MCF 10A (cell line): ENCODE results near the gene FOXO6. TPM values are rescaled to one million over a fixed set of nuclear protein-coding genes. Genes with fewer than 3 reads are reported as not detected.

Experiments
- BruUV-seq: library from RNA; stranded (reverse); fragments of 400-500 nt; replicated peaks from 2 replicates; lab custom pipeline; 2021; lab: Mats Ljungman, UMichigan
- CTCF ChIA-PET: fragments of 300-600 bp; sonication (Branson Sonifier 250); formaldehyde crosslinking; extraction: SDS; loops from one replicate; lab custom pipeline; 2021; ENCODE audit warnings: antibody characterized with exemption, inconsistent platforms; lab: Yijun Ruan, JAX
- POLR2A ChIA-PET: fragments of 300-600, 350-650 bp; sonication (Branson Sonifier 250); formaldehyde crosslinking; extraction: SDS; loops from one replicate; lab custom pipeline; 2020; ENCODE audit warnings: antibody characterized with exemption, inconsistent platforms; lab: Yijun Ruan, JAX
- DNase-seq: peaks from one replicate; pipeline ENCODE4 v3.0.0-alpha.2; 2018; ENCODE audit not compliant: unreplicated experiment
- H3K27ac Mint-ChIP-seq: one replicate; pipeline ENCODE4 v1.8.0; 2022; ENCODE audit warnings: mild to moderate bottlenecking, low read depth, mixed read lengths; ENCODE audit not compliant: unreplicated experiment
- H3K27me3 Mint-ChIP-seq: one replicate; pipeline ENCODE4 v1.8.0; 2022; ENCODE audit warnings: mixed read lengths; ENCODE audit not compliant: insufficient read depth, unreplicated experiment
- H3K36me3 Mint-ChIP-seq: one replicate; pipeline ENCODE4 v1.8.0; 2022; ENCODE audit warnings: mild to moderate bottlenecking, moderate library complexity, mixed read lengths; ENCODE audit not compliant: insufficient read depth, unreplicated experiment
- H3K4me1 Mint-ChIP-seq: one replicate; pipeline ENCODE4 v1.8.0; 2022; ENCODE audit warnings: mixed read lengths; ENCODE audit not compliant: insufficient read depth, unreplicated experiment
- H3K4me3 Mint-ChIP-seq: one replicate; pipeline ENCODE4 v1.8.0; 2022; ENCODE audit warnings: mild to moderate bottlenecking, moderate library complexity, mixed read lengths; ENCODE audit not compliant: unreplicated experiment
- H3K9me3 Mint-ChIP-seq: one replicate; pipeline ENCODE4 v1.8.0; 2022; ENCODE audit warnings: mixed read lengths; ENCODE audit not compliant: unreplicated experiment
- CTCF ChIP-seq: fragments of 200-600 bp; IDR thresholded peaks from one replicate; pipeline ENCODE4 v1.8.0; 2022; ENCODE audit warnings: antibody characterized with exemption, mild to moderate bottlenecking; ENCODE audit not compliant: unreplicated experiment
- intact Hi-C: fragments of 100-400 bp; cut with micrococcal nuclease; formaldehyde crosslinking; loops from 2 replicates; pipeline ENCODE4 v1.14.1; 2022
- total RNA-seq: library from RNA; stranded (reverse); gene quantifications from 2 replicates; pipeline ENCODE4 v1.2.3, GENCODE V29; 2022

The FOXO6 gene
- total RNA-seq, 1 experiment from 2014 or later, result 0.28 TPM

GRCh38 chr1:41333146-41333784, 28.0 kb upstream of the FOXO6 start:
- H3K36me3 Mint-ChIP-seq, result no peaks in the 10 kb centered on the region
- H3K4me1 Mint-ChIP-seq, result peaks cover 4% of the 10 kb centered on the region
- intact Hi-C loops, result no loop called here
- DNase-seq, result peak; percentile 24
- H3K4me3 Mint-ChIP-seq, result no peak overlapping the region
- H3K27me3 Mint-ChIP-seq, result no peaks in the 10 kb centered on the region
- no TSS peak for BruUV-seq
- peaks cover 16% of the 10 kb centered on the region for H3K9me3 Mint-ChIP-seq
- no peak for TF ChIP-seq CTCF
- POLR2A ChIA-PET, result no interaction called here
- CTCF ChIA-PET, result no interaction called here
- H3K27ac Mint-ChIP-seq, result no peak overlapping the region

- Mint-ChIP-seq H3K27ac (no peak overlapping the region), H3K36me3 (no peaks in the 10 kb centered on the region), H3K9me3 (peaks cover 10% of the 10 kb centered on the region), H3K27me3 (no peaks in the 10 kb centered on the region), H3K4me1 (peaks cover 6% of the 10 kb centered on the region), H3K4me3 (no peak overlapping the region)
- POLR2A ChIA-PET, result interaction anchor here (0.6 kb wide), 1 partner anchor 151 kb away, joined by 4 read pairs; no protein-coding TSS in a partner anchor
- intact Hi-C loops, result no loop called here
- TF ChIP-seq CTCF, result no peak
- CTCF ChIA-PET, result no interaction called here
- no TSS peak for BruUV-seq
- DNase-seq, result no peak
Observed at GRCh38 chr1:41338820-41339219, 22.4 kb upstream of the FOXO6 start.

GRCh38 chr1:41340655-41341364, 20.4 kb upstream of the FOXO6 start:
- Mint-ChIP-seq H3K27ac (no peak overlapping the region), H3K4me3 (no peak overlapping the region), H3K9me3 (no peaks in the 10 kb centered on the region), H3K4me1 (peaks cover 6% of the 10 kb centered on the region), H3K27me3 (no peaks in the 10 kb centered on the region), H3K36me3 (no peaks in the 10 kb centered on the region)
- BruUV-seq, result no TSS peak
- no peak for DNase-seq
- intact Hi-C loops, result no loop called here
- CTCF ChIA-PET, result interaction anchor here (0.6 to 3.3 kb wide), 9 partner anchors 9 to 710 kb away, joined by 3 to 18 read pairs (median 6); partner anchors contain the start of gene FOXO6
- POLR2A ChIA-PET, result interaction anchor here (0.7 to 2.1 kb wide), 3 partner anchors 19 to 78 kb away, joined by 3 to 16 read pairs (median 5); no protein-coding TSS in a partner anchor
- no peak for TF ChIP-seq CTCF

GRCh38 chr1:41341365-41341683, 19.9 kb upstream of the FOXO6 start:
- intact Hi-C loops, result no loop called here
- DNase-seq, result no peak
- H3K9me3 Mint-ChIP-seq, result no peaks in the 10 kb centered on the region
- POLR2A ChIA-PET, result interaction anchor here (0.7 to 2.1 kb wide), 4 partner anchors 14 to 78 kb away, joined by 3 to 16 read pairs (median 6); no protein-coding TSS in a partner anchor
- H3K27ac Mint-ChIP-seq, result no peak overlapping the region
- peaks cover 6% of the 10 kb centered on the region for H3K4me1 Mint-ChIP-seq
- no TSS peak for BruUV-seq
- no peak for TF ChIP-seq CTCF
- CTCF ChIA-PET, result interaction anchor here (0.6 to 3.3 kb wide), 8 partner anchors 10 to 709 kb away, joined by 3 to 18 read pairs (median 8); partner anchors contain the start of gene FOXO6
- H3K27me3 Mint-ChIP-seq, result no peaks in the 10 kb centered on the region
- H3K36me3 Mint-ChIP-seq, result no peaks in the 10 kb centered on the region
- no peak overlapping the region for H3K4me3 Mint-ChIP-seq
